Transverse colon (tissue), 4 donors: ENCODE measurements around the gene DTX1. TPM values are rescaled to one million over a fixed set of nuclear protein-coding genes. Genes with fewer than 3 reads are reported as not detected.

ENCODE experiments used
- DNase-seq: peaks from one replicate; pipeline ENCODE4 v3.0.0-alpha.2; 2019
- H3K27ac ChIP-seq, 4 donors: fragments of 200-600 bp; sonication (generic); 2 replicates each; pipeline ENCODE4 v1.5.1; 2016 to 2018; ENCODE audit warnings: inconsistent platforms in 4 of 4
- H3K27me3 ChIP-seq: fragments of 200-600 bp; sonication (generic); 2 replicates; pipeline ENCODE4 v1.5.1; 2017; ENCODE audit warnings: inconsistent platforms
- H3K36me3 ChIP-seq, 4 donors: fragments of 200-600 bp; sonication (generic); 2 replicates each; pipeline ENCODE4 v1.5.1; 2017 to 2019; ENCODE audit warnings: inconsistent platforms in 4 of 4
- H3K4me1 ChIP-seq, 4 donors: fragments of 200-600 bp; sonication (generic); 2 replicates each; pipeline ENCODE4 v1.5.1; 2017 to 2020; ENCODE audit warnings: inconsistent platforms in 4 of 4
- H3K4me3 ChIP-seq, 4 donors: fragments of 200-600 bp; sonication (generic); 1 replicate in 1 of 4; 2 replicates in 3 of 4; pipeline versions ENCODE4 v1.5.1 to v1.6.1; 2017 to 2019; ENCODE audit warnings: inconsistent platforms in 4 of 4
- H3K9me3 ChIP-seq, 2 donors: fragments of 200-600 bp; sonication (generic); 2 replicates each; pipeline ENCODE4 v1.5.1; 2017 to 2019; ENCODE audit warnings: inconsistent platforms in 2 of 2
- EP300 ChIP-seq: sonication (generic); formaldehyde crosslinking; IDR thresholded peaks from one replicate; pipeline ENCODE4 v1.6.1; 2017; ENCODE audit warnings: antibody characterized with exemption, low read depth
- POLR2A ChIP-seq: fragments of 450-650 bp; IDR thresholded peaks from one replicate; pipeline ENCODE4 v1.6.1; 2016; ENCODE audit warnings: antibody characterized with exemption, mild to moderate bottlenecking, moderate library complexity
- POLR2AphosphoS5 ChIP-seq, 3 donors: sonication (generic); formaldehyde crosslinking; IDR thresholded peaks; one replicate each; pipeline ENCODE4 v1.6.1; 2016; ENCODE audit warnings: antibody characterized with exemption in 3 of 3
- WGBS, 2 donors: methylation state at CpG; one replicate each; pipeline ENCODE4 v1.1.5; 2018; ENCODE audit warnings: low coverage in 1 of 2; 5-methylcytosine and 5-hydroxymethylcytosine counted together
- in situ Hi-C, 4 donors: fragments of 200-750 bp; cut with MboI; loops; one replicate each; pipeline versions ENCODE4 v1.15.0 to v1.15.1; 2017; ENCODE audit warnings: low sequenced_read_pairs in 3 of 4, low pct_ligation_motif_present in 1 of 4, low pct_unique_long_range_greater_than_20kb in 1 of 4
- intact Hi-C: fragments of 100-400 bp; cut with DNase I; formaldehyde crosslinking; loops from one replicate; pipeline ENCODE4 v1.15.1; 2023; ENCODE audit warnings: low total_unique reads
- total RNA-seq, 4 donors: library from RNA; depleted of rRNA; stranded (reverse); fragments of >200 nt; gene quantifications; one replicate each; pipeline ENCODE4 v1.1.0, GENCODE V29; 2016
- TF ChIP-seq, protein P1 (sequence below), 5 experiments: fragments of 200-600 bp in 3 of 5; fragments of 450-650 bp in 2 of 5; sonication (generic) in 3 of 5; IDR thresholded peaks; 1 replicate in 2 of 5; 2 replicates in 3 of 5; pipeline ENCODE4 v1.5.1; 2016 to 2017; ENCODE audit warnings: antibody characterized with exemption in 5 of 5, inconsistent platforms in 3 of 5, mild to moderate bottlenecking in 2 of 5, moderate library complexity in 1 of 5

Gene DTX1
- total RNA-seq, 4 donors from 2014 or later, result 1.00 to 4.3 (median 3.0) TPM

DNA sequence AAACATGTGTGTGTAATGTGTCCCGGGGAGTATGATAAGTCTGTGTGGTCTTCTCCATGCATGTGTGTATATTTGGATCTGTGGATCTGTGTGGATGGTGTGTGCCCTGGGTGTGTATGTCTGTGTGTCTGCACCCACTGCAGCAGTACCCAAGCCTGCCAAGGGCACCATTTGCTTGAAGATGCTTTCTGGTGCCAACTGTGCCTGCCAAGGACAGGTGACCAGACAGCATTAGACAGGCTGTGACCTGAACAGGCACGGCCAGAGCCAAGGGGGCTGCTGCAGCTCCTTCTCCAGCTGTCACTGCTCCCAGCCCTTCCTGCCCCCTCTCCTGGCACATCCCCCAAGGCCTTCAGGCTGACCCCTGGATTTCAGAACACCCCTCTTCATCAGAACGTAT lies 35.0 kb downstream of the DTX1 start:
- no peaks in the 10 kb centered on the region for H3K9me3 ChIP-seq
- peaks cover 0 to 11% (median 8%) of the 10 kb centered on the region in 4 donors for H3K4me1 ChIP-seq
- no peaks in the 10 kb centered on the region for H3K36me3 ChIP-seq
- peaks cover 44% of the 10 kb centered on the region for H3K27me3 ChIP-seq
- intact Hi-C loops (no loop called here), in situ Hi-C loops (loop anchor here in 1 of 4 donors (10.0 kb wide), 1 partner anchor 47 kb away; no protein-coding TSS in a partner anchor)
- 70 to 86% methylated on average over 1 to 3 of the region's 3 CpGs for WGBS, 2 donors
- no peak overlapping the region for H3K4me3 ChIP-seq
- DNase-seq, result no peak
- no peak for TF ChIP-seq POLR2AphosphoS5 (IDR thresholded peaks at IDR 0.05)
- TF ChIP-seq EP300, result no peak
- TF ChIP-seq, protein P1, sequence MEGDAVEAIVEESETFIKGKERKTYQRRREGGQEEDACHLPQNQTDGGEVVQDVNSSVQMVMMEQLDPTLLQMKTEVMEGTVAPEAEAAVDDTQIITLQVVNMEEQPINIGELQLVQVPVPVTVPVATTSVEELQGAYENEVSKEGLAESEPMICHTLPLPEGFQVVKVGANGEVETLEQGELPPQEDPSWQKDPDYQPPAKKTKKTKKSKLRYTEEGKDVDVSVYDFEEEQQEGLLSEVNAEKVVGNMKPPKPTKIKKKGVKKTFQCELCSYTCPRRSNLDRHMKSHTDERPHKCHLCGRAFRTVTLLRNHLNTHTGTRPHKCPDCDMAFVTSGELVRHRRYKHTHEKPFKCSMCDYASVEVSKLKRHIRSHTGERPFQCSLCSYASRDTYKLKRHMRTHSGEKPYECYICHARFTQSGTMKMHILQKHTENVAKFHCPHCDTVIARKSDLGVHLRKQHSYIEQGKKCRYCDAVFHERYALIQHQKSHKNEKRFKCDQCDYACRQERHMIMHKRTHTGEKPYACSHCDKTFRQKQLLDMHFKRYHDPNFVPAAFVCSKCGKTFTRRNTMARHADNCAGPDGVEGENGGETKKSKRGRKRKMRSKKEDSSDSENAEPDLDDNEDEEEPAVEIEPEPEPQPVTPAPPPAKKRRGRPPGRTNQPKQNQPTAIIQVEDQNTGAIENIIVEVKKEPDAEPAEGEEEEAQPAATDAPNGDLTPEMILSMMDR (IDR thresholded peaks at IDR 0.05), result no peak
- no peak overlapping the region for H3K27ac ChIP-seq

DNA sequence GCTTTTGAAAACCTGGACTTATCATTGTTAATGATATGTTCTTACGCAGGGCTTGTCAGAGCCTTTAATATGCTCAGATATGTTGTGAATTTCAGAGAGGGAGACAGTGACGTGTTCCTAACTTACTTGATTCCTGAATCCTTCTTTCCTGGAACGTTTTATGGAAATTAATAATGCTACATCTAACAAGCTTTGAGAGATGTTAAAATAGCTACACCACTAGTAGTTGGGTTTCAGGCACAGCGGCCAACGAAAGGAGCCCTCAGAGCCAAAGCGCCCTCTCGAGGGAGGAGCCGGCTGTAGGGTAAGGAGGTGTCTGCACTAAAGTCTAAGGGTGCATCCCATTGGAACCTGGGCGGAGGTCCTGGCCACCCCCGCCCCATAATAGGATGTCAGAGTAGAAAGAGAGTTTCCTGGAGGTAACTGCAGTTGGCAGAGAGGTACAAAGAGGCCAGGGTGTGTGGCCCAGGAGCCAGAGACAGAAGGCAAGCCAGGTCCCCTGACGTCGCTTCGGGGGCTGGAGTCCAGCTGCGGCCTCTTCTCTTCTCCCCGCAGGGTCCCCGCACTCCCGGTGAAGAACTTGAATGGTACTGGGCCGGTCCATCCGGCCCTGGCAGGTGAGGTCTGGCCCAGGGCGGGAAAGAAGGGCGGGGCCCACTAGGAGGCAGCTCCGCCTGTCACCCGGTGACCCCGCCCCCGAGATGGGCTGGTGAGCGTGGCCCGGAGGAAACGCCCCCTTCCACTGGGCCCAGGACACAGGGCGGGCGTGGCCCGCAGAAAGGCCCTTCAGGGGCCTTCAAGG lies 36.3 kb downstream of the DTX1 start:
- TF ChIP-seq POLR2A, result no peak
- no peak for TF ChIP-seq EP300
- TF ChIP-seq, protein P1 (IDR thresholded peaks at IDR 0.05), result no peak
- TF ChIP-seq POLR2AphosphoS5 (IDR thresholded peaks at IDR 0.05), result no peak
- Histone ChIP-seq H3K27me3 (peaks cover 31% of the 10 kb centered on the region), H3K36me3 (no peaks in the 10 kb centered on the region), H3K27ac (no peak overlapping the region), H3K4me3 (peak overlapping the region in 1 of 4 donors; percentile 10), H3K4me1 (peaks cover 0 to 11% (median 8%) of the 10 kb centered on the region in 4 donors), H3K9me3 (no peaks in the 10 kb centered on the region)
- peak; percentile 73 for DNase-seq
- intact Hi-C loops (no loop called here), in situ Hi-C loops (loop anchor here in 1 of 4 donors (10.0 kb wide), 1 partner anchor 48 kb away; no protein-coding TSS in a partner anchor)
- 21 to 23% methylated on average over 10 to 22 of the region's 31 CpGs for WGBS, 2 donors

DNA sequence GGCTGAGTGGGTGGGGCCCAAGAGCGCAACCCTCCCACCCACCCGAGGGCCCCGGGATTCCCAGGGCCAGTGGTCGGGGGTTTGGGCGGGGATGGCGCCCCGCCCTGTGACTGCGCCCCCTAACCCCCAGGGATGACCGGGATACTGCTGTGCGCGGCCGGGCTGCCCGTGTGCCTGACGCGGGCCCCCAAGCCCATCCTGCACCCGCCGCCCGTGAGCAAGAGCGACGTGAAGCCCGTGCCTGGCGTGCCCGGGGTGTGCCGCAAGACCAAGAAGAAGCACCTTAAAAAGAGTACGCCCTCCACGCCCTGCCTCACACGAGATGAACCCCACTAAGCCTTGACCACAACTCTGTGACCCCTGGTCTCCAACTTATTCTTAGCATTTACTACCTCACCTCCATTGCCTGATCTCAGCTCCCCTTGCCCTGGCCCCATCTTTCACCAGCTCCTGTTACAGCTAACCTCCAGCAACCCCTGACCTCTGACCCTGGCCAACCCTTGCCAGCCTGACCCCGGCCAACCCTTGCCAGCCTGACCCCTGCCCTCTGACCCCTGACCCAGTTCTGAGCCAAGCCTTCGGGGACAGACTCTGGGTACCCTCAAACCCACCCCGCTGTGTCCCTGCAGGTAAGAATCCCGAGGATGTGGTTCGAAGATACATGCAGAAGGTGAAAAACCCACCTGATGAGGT lies 37.0 kb downstream of the DTX1 start:
- Histone ChIP-seq H3K4me1 (peaks cover 4 to 17% (median 14%) of the 10 kb centered on the region in 4 donors), H3K9me3 (no peaks in the 10 kb centered on the region), H3K4me3 (peak overlapping the region in 1 of 4 donors; percentile 10), H3K27ac (no peak overlapping the region), H3K27me3 (peaks cover 28% of the 10 kb centered on the region), H3K36me3 (no peaks in the 10 kb centered on the region)
- TF ChIP-seq POLR2AphosphoS5 (IDR thresholded peaks at IDR 0.05) (no peak), POLR2A (no peak), EP300 (no peak)
- TF ChIP-seq, protein P1 (IDR thresholded peaks at IDR 0.05), result no peak
- intact Hi-C loops, result no loop called here
- DNase-seq, result no peak
- WGBS, 2 donors, result 54 to 88% methylated on average over 3 to 32 of the region's 32 CpGs
- in situ Hi-C loops, result loop anchor here in 1 of 4 donors (10.0 kb wide), 1 partner anchor 49 kb away; no protein-coding TSS in a partner anchor

DNA sequence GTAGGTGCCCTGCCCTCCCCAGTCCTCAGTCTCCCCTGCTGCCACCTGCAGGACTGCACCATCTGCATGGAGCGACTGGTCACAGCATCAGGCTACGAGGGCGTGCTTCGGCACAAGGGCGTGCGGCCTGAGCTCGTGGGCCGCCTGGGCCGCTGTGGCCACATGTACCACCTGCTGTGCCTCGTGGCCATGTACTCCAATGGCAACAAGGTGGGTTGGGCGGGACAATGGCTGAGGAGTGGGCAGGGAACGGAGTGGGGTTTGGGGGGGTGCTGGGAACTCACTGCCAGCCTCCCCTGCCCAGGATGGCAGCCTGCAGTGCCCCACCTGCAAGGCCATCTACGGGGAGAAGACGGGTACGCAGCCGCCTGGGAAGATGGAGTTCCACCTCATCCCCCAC lies 38.2 kb downstream of the DTX1 start:
- Histone ChIP-seq H3K9me3 (no peaks in the 10 kb centered on the region), H3K36me3 (no peaks in the 10 kb centered on the region), H3K4me1 (peaks cover 4 to 20% (median 16%) of the 10 kb centered on the region in 4 donors), H3K4me3 (no peak overlapping the region), H3K27me3 (peaks cover 28% of the 10 kb centered on the region), H3K27ac (no peak overlapping the region)
- in situ Hi-C loops, result loop anchor here in 1 of 4 donors (10.0 kb wide), 1 partner anchor 50 kb away; no protein-coding TSS in a partner anchor
- no peak for TF ChIP-seq EP300
- intact Hi-C loops, result no loop called here
- no peak for DNase-seq
- 95% methylated on average over 16 of the region's 16 CpGs; no CpG with 5 or more reads in 1 of the 2 donors for WGBS, 2 donors
